PC-3 (cell line): ENCODE measurements around the gene MAP1S. TPM values are rescaled to one million over a fixed set of nuclear protein-coding genes. Genes with fewer than 3 reads are reported as not detected.

Source experiments
- ATAC-seq: fragments of 200-7000 bp; cut with Tn5 transposase; 2 replicates; pipeline ENCODE4 v1.9.1; 2020; ENCODE audit warnings: mild to moderate bottlenecking, moderate library complexity
- BruUV-seq: library from RNA; stranded (reverse); fragments of 400-500 nt; replicated peaks from 2 replicates; lab custom pipeline; 2021; lab: Mats Ljungman, UMichigan
- CTCF ChIA-PET: fragments of 300-600 bp; sonication (Branson Sonifier 250); formaldehyde crosslinking; loops from one replicate; lab custom pipeline; 2022; ENCODE audit warnings: antibody characterized with exemption; lab: Charles Lee
- POLR2A ChIA-PET: fragments of 300-600 bp; sonication (Branson Sonifier 250); formaldehyde crosslinking; loops from one replicate; lab custom pipeline; 2022; ENCODE audit warnings: antibody characterized with exemption; ENCODE audit not compliant: unreplicated experiment; lab: Charles Lee
- DNase-seq: peaks from one replicate; pipeline ENCODE4 v3.0.0-alpha.2; 2015
- H2AFZ ChIP-seq: fragments of 300-600 bp; sonication (generic); 2 replicates; pipeline ENCODE4 v1.6.0; 2016; ENCODE audit warnings: antibody characterized with exemption, low read length
- H3F3A ChIP-seq: fragments of 300-600 bp; sonication (generic); one replicate; pipeline ENCODE4 v1.6.0; 2017; ENCODE audit warnings: antibody characterized with exemption, low read length, control low read depth, mild to moderate bottlenecking; ENCODE audit not compliant: unreplicated experiment
- H3K27ac ChIP-seq: fragments of 300-600 bp; sonication (generic); 2 replicates; pipeline ENCODE4 v1.5.1; 2016; ENCODE audit warnings: mild to moderate bottlenecking, low read length
- H3K27me3 ChIP-seq: fragments of 300-600 bp; sonication (generic); 2 replicates; pipeline ENCODE4 v1.6.1; 2016; ENCODE audit warnings: low read length, mixed read lengths
- H3K36me3 ChIP-seq: fragments of 300-600 bp; sonication (generic); 2 replicates; pipeline ENCODE4 v1.6.1; 2016; ENCODE audit warnings: low read depth, mixed run types, low read length, mixed read lengths
- H3K4me1 ChIP-seq: fragments of 300-600 bp; sonication (generic); 2 replicates; pipeline ENCODE4 v1.5.1; 2016; ENCODE audit warnings: low read length; ENCODE audit not compliant: insufficient read depth
- H3K4me2 ChIP-seq: fragments of 300-600 bp; sonication (generic); 2 replicates; pipeline ENCODE4 v1.6.0; 2016; ENCODE audit warnings: low read length
- H3K4me3 ChIP-seq: fragments of 300-600 bp; sonication (generic); 2 replicates; pipeline ENCODE4 v1.5.1; 2016; ENCODE audit warnings: mild to moderate bottlenecking, low read length, mixed read lengths
- H3K79me2 ChIP-seq: fragments of 300-600 bp; sonication (generic); 2 replicates; pipeline ENCODE4 v1.6.1; 2017; ENCODE audit warnings: low read length, mixed read lengths
- H3K9ac ChIP-seq: fragments of 300-600 bp; sonication (generic); 2 replicates; pipeline ENCODE4 v1.6.0; 2016; ENCODE audit warnings: mild to moderate bottlenecking, low read length
- H3K9me2 ChIP-seq: fragments of 300-600 bp; sonication (generic); replicated peaks from 2 replicates; pipeline ENCODE4 v1.6.1; 2016; ENCODE audit warnings: mixed run types, low read length, mixed read lengths
- H3K9me3 ChIP-seq: fragments of 300-600 bp; sonication (generic); 2 replicates; pipeline ENCODE4 v1.6.1; 2016; ENCODE audit warnings: low read length, mixed read lengths
- H4K20me1 ChIP-seq: fragments of 300-600 bp; sonication (generic); 2 replicates; pipeline ENCODE4 v1.6.1; 2016; ENCODE audit warnings: low read length, mixed read lengths
- EZH2 ChIP-seq: fragments of 300-600 bp; sonication (generic); IDR thresholded peaks from one replicate; pipeline ENCODE4 v1.6.1; 2017; ENCODE audit warnings: antibody characterized with exemption, mild to moderate bottlenecking, low read length; ENCODE audit not compliant: unreplicated experiment
- EZH2phosphoT487 ChIP-seq: fragments of 300-600 bp; sonication (generic); IDR thresholded peaks from 2 replicates; pipeline ENCODE4 v1.6.1; 2018; ENCODE audit warnings: mild to moderate bottlenecking, antibody characterized with exemption, low read length, borderline replicate concordance
- intact Hi-C: fragments of 100-400 bp; cut with micrococcal nuclease; formaldehyde crosslinking; loops from 2 replicates; pipeline ENCODE4 v1.9.0; 2023
- total RNA-seq: library from RNA; depleted of rRNA; stranded (reverse); fragments of >200 nt; gene quantifications from 2 replicates; pipeline ENCODE4 v1.2.3, GENCODE V29; 2014
- TF ChIP-seq, protein P1 (sequence below): fragments of 300-600 bp; sonication (generic); conservative IDR thresholded peaks from 2 replicates; pipeline ENCODE4 v1.5.1; 2017; ENCODE audit warnings: antibody characterized with exemption, low read depth, mild to moderate bottlenecking, low read length

Gene MAP1S
- total RNA-seq, 1 experiment from 2014 or later, result 25.4 TPM

DNA sequence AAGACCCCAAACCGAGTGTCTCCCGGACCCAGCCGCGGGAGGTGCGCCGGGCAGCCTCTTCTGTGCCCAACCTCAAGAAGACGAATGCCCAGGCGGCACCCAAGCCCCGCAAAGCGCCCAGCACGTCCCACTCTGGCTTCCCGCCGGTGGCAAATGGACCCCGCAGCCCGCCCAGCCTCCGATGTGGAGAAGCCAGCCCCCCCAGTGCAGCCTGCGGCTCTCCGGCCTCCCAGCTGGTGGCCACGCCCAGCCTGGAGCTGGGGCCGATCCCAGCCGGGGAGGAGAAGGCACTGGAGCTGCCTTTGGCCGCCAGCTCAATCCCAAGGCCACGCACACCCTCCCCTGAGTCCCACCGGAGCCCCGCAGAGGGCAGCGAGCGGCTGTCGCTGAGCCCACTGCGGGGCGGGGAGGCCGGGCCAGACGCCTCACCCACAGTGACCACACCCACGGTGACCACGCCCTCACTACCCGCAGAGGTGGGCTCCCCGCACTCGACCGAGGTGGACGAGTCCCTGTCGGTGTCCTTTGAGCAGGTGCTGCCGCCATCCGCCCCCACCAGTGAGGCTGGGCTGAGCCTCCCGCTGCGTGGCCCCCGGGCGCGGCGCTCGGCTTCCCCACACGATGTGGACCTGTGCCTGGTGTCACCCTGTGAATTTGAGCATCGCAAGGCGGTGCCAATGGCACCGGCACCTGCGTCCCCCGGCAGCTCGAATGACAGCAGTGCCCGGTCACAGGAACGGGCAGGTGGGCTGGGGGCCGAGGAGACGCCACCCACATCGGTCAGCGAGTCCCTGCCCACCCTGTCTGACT is 7.9 kb downstream of the MAP1S start:
- CTCF ChIA-PET, result no interaction called here
- Histone ChIP-seq H3K36me3 (peaks cover 23% of the 10 kb centered on the region), H2AFZ (no peak overlapping the region), H3K9me3 (no peaks in the 10 kb centered on the region), H3K9ac (no peak overlapping the region), H3K4me3 (no peak overlapping the region), H4K20me1 (0 out of 2 replicates have a peak, but pooled peaks cover 2% of the 10 kb centered on the region), H3K9me2 (no peaks in the 10 kb centered on the region), H3K4me1 (no peaks in the 10 kb centered on the region), H3K4me2 (no peak overlapping the region), H3F3A (no peaks in the 10 kb centered on the region), H3K27ac (no peak overlapping the region), H3K79me2 (peaks cover 11% of the 10 kb centered on the region), H3K27me3 (no peaks in the 10 kb centered on the region)
- intact Hi-C loops, result no loop called here
- POLR2A ChIA-PET, result no interaction called here
- ATAC-seq (no peak), DNase-seq (no peak)
- no TSS peak for BruUV-seq
- TF ChIP-seq EZH2phosphoT487 (no peak), EZH2 (no peak)
- TF ChIP-seq, protein P1, sequence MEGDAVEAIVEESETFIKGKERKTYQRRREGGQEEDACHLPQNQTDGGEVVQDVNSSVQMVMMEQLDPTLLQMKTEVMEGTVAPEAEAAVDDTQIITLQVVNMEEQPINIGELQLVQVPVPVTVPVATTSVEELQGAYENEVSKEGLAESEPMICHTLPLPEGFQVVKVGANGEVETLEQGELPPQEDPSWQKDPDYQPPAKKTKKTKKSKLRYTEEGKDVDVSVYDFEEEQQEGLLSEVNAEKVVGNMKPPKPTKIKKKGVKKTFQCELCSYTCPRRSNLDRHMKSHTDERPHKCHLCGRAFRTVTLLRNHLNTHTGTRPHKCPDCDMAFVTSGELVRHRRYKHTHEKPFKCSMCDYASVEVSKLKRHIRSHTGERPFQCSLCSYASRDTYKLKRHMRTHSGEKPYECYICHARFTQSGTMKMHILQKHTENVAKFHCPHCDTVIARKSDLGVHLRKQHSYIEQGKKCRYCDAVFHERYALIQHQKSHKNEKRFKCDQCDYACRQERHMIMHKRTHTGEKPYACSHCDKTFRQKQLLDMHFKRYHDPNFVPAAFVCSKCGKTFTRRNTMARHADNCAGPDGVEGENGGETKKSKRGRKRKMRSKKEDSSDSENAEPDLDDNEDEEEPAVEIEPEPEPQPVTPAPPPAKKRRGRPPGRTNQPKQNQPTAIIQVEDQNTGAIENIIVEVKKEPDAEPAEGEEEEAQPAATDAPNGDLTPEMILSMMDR, result no peak

GRCh38 chr19:17727843-17728242 is 8.6 kb downstream of the MAP1S start:
- POLR2A ChIA-PET, result interaction anchor here (0.6 to 0.7 kb wide), 2 partner anchors 138 to 204 kb away, joined by 3 read pairs; no protein-coding TSS in a partner anchor
- H3K9me2 ChIP-seq, result no peaks in the 10 kb centered on the region
- no peaks in the 10 kb centered on the region for H3K27me3 ChIP-seq
- no peak overlapping the region for H3K4me2 ChIP-seq
- no peak overlapping the region for H3K27ac ChIP-seq
- no TSS peak for BruUV-seq
- H3F3A ChIP-seq, result no peaks in the 10 kb centered on the region
- 0 out of 2 replicates have a peak, but pooled peaks cover 7% of the 10 kb centered on the region for H4K20me1 ChIP-seq
- intact Hi-C loops, result no loop called here
- CTCF ChIA-PET, result no interaction called here
- no peak overlapping the region for H3K9ac ChIP-seq
- no peak overlapping the region for H2AFZ ChIP-seq
- TF ChIP-seq EZH2phosphoT487 (no peak), EZH2 (no peak)
- TF ChIP-seq, protein P1, result no peak
- H3K9me3 ChIP-seq, result no peaks in the 10 kb centered on the region
- H3K4me1 ChIP-seq, result 0 out of 2 replicates have a peak, but pooled peaks cover 3% of the 10 kb centered on the region
- ATAC-seq, result no peak
- H3K79me2 ChIP-seq, result peaks cover 15% of the 10 kb centered on the region
- DNase-seq, result no peak
- peaks cover 28% of the 10 kb centered on the region for H3K36me3 ChIP-seq
- no peak overlapping the region for H3K4me3 ChIP-seq

- ChIA-PET POLR2A (no interaction called here), CTCF (no interaction called here)
- H3K9ac ChIP-seq, result no peak overlapping the region
- peaks cover 15% of the 10 kb centered on the region for H3K79me2 ChIP-seq
- no peaks in the 10 kb centered on the region for H3K9me3 ChIP-seq
- no peak overlapping the region for H3K27ac ChIP-seq
- H2AFZ ChIP-seq, result no peak overlapping the region
- intact Hi-C loops, result no loop called here
- H3K9me2 ChIP-seq, result no peaks in the 10 kb centered on the region
- TF ChIP-seq EZH2phosphoT487 (no peak), EZH2 (no peak)
- TF ChIP-seq, protein P1, result no peak
- H3K4me1 ChIP-seq, result 0 out of 2 replicates have a peak, but pooled peaks cover 3% of the 10 kb centered on the region
- ATAC-seq (no peak), DNase-seq (no peak)
- H3K4me3 ChIP-seq, result no peak overlapping the region
- peaks cover 34% of the 10 kb centered on the region for H3K36me3 ChIP-seq
- BruUV-seq, result no TSS peak
- no peaks in the 10 kb centered on the region for H3F3A ChIP-seq
- H4K20me1 ChIP-seq, result 0 out of 2 replicates have a peak, but pooled peaks cover 7% of the 10 kb centered on the region
- no peak overlapping the region for H3K4me2 ChIP-seq
- H3K27me3 ChIP-seq, result no peaks in the 10 kb centered on the region
Observed at GRCh38 chr19:17733127-17733526, 13.8 kb downstream of the MAP1S start.
